Neuron (in vitro differentiated cells): Measurements from ENCODE around the gene VPS13A.
A peak's percentile ranks its signal among the peaks of the same experiment; 100 is the strongest.
"Not testable (repeated sequence)": the region's sequence is repeated elsewhere in the genome, so short reads cannot be mapped to it uniquely, and the experiment has no call there.

Source experiments
- H2AFZ ChIP-seq: one replicate; pipeline ENCODE4 v1.6.1; 2013; ENCODE audit warnings: low read depth, mild to moderate bottlenecking, inconsistent platforms, low read length, moderate library complexity
- H3K27me3 ChIP-seq: one replicate; pipeline ENCODE4 v1.6.1; 2013; ENCODE audit warnings: low read length; ENCODE audit not compliant: insufficient read depth
- H3K36me3 ChIP-seq: one replicate; pipeline ENCODE4 v1.6.1; 2013; ENCODE audit warnings: low read length; ENCODE audit not compliant: insufficient read depth
- H3K4me1 ChIP-seq: one replicate; pipeline ENCODE4 v1.6.1; 2013; ENCODE audit warnings: low read length; ENCODE audit not compliant: insufficient read depth
- H3K4me3 ChIP-seq: 2 replicates; pipeline ENCODE4 v1.5.1; 2013; ENCODE audit warnings: mild to moderate bottlenecking, low read length, moderate library complexity
- H3K9me3 ChIP-seq: one replicate; pipeline ENCODE4 v1.6.1; 2013; ENCODE audit warnings: low read length

The VPS13A gene

GRCh38 chr9:77423841-77424240 lies 246.5 kb downstream of the VPS13A start:
- Histone ChIP-seq H2AFZ (no peak overlapping the region), H3K4me1 (no peaks in the 10 kb centered on the region), H3K9me3 (no peaks in the 10 kb centered on the region)

DNA sequence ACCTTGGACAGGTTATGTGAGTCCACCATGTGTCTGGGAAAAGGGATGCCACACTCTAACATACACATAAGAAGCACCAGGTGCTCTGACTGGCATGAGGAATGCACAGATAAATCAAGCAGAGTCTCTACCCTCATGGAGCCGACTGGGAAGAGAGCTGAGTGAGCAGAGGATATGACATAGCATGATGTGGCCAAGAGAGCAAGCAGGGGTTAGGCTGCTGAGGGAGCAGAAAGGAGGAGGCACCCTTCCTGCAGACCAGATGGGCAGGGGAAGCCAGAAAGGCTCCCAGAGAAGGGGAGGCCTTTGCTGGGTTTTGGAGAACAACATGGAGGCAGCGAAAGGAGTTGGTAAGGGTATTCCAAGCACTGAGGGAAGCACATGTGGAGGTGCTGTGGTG lies 247.7 kb downstream of the VPS13A start:
- Histone ChIP-seq H2AFZ (no peak overlapping the region), H3K4me3 (no peak overlapping the region), H3K36me3 (no peaks in the 10 kb centered on the region), H3K9me3 (no peaks in the 10 kb centered on the region), H3K27me3 (no peaks in the 10 kb centered on the region), H3K4me1 (peaks cover 3% of the 10 kb centered on the region)

More at GRCh38 chr9:77423841-77424240, 246.5 kb downstream of the VPS13A start:
- no peaks in the 10 kb centered on the region for H3K36me3 ChIP-seq
- no peaks in the 10 kb centered on the region for H3K27me3 ChIP-seq
- no peak overlapping the region for H3K4me3 ChIP-seq

DNA sequence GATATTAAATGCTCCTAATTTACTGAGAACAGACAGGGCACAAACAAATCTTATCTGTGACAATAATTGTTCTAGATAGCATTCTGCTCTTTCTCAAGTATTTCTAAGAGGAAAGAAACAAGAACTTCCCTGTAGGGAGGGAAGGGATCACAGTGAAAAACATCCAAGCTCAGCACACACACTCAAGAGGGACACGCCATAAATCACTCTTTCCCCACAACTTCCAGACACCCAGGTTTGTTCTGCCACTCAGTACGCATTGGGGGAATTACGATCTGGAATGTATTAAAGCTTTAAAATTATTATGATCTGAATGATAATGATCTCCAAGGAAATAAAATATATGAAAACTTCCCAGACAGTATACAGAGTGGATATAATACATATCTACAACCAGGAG lies 249.4 kb downstream of the VPS13A start:
- H3K36me3 ChIP-seq = no peaks in the 10 kb centered on the region
- no peaks in the 10 kb centered on the region for H3K9me3 ChIP-seq
- H3K27me3 ChIP-seq = no peaks in the 10 kb centered on the region
- H2AFZ ChIP-seq = no peak overlapping the region
- H3K4me1 ChIP-seq = peaks cover 4% of the 10 kb centered on the region
- no peak overlapping the region for H3K4me3 ChIP-seq

- Histone ChIP-seq H3K27me3 (no peaks in the 10 kb centered on the region), H3K4me1 (peaks cover 4% of the 10 kb centered on the region), H3K4me3 (no peak overlapping the region), H3K36me3 (no peaks in the 10 kb centered on the region), H3K9me3 (no peaks in the 10 kb centered on the region), H2AFZ (no peak overlapping the region)
Measured at GRCh38 chr9:77427256-77427927, 250.1 kb downstream of the VPS13A start.

GRCh38 chr9:77429928-77430327 lies 252.6 kb downstream of the VPS13A start:
- Histone ChIP-seq H3K27me3 (no peaks in the 10 kb centered on the region), H3K4me3 (no peak overlapping the region), H3K36me3 (no peaks in the 10 kb centered on the region), H3K9me3 (no peaks in the 10 kb centered on the region), H2AFZ (no peak overlapping the region), H3K4me1 (peaks cover 4% of the 10 kb centered on the region)

DNA sequence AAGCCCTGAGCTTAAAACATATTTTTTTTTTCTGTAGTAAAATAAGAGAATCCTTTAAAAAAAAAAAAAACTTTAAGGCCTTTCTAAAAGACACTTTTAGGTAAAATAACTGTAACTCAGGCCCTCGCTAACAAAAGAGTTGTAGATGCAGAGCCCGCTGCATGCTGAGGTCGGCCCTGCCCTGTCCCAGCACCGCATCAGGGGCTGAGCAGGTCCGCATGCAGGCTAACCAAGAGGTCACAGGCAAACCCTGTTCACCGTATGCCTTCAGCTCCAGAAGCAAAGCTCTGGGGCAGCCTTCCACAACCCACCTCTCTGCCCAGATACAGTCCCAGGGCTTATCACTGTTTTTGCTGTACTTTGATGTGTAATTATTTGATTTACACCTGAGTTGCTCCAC lies 254.7 kb downstream of the VPS13A start:
- no peaks in the 10 kb centered on the region for H3K36me3 ChIP-seq
- no peak overlapping the region for H2AFZ ChIP-seq

GRCh38 chr9:77433675-77434445 lies 256.5 kb downstream of the VPS13A start:
- no peaks in the 10 kb centered on the region for H3K36me3 ChIP-seq
- H2AFZ ChIP-seq = peak overlapping the region; percentile 69
- no peaks in the 10 kb centered on the region for H3K27me3 ChIP-seq

More for the DNA sequence above, 254.7 kb downstream of the VPS13A start:
- Histone ChIP-seq H3K9me3 (no peaks in the 10 kb centered on the region), H3K27me3 (no peaks in the 10 kb centered on the region), H3K4me1 (peaks cover 4% of the 10 kb centered on the region), H3K4me3 (no peak overlapping the region)

DNA sequence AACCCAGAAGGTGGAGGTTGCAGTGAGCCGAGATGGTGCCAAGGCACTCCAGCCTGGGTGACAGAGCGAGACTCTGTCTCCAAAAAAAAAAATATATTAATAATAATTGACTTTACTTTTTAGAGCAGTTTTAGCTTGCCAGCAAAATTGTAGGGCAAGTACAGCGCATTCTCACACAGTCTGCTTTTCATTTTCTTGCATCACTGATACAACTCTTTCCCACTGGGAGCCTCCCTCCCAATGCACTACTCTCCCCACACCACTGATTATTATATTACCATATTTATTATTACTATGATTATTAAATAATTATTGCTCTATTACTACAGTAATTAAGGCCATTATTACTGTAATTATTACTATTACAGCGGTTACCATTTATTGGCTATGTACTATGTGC lies 257.9 kb downstream of the VPS13A start:
- no peaks in the 10 kb centered on the region for H3K9me3 ChIP-seq
- H3K27me3 ChIP-seq = peaks cover 3% of the 10 kb centered on the region
- no peaks in the 10 kb centered on the region for H3K36me3 ChIP-seq
- peaks cover 5% of the 10 kb centered on the region for H3K4me1 ChIP-seq
- no peak overlapping the region for H2AFZ ChIP-seq
- H3K4me3 ChIP-seq = no peak overlapping the region

More at GRCh38 chr9:77433675-77434445, 256.5 kb downstream of the VPS13A start:
- H3K4me1 ChIP-seq = peaks cover 4% of the 10 kb centered on the region
- no peak overlapping the region for H3K4me3 ChIP-seq
- H3K9me3 ChIP-seq = no peaks in the 10 kb centered on the region

DNA sequence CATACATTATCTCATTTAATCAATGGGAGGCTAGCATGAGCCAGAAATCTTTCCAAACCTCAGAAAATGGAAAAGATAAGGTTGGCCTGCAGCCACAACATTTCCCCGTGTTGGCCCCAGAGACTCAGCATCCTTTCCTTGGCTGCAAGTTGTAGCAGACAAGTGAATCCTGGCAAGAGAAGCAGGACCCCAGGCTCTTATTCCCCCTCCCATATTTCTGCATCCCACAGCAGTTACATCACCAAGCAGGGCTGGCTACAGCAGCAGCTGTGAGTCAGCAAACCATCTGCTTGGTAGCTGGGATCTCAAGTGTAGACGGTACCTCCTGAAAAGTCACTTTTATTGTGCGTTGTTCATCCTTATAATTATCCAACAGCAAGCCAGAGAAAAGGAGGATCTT lies 258.4 kb downstream of the VPS13A start:
- H3K9me3 ChIP-seq = no peaks in the 10 kb centered on the region
- no peak overlapping the region for H2AFZ ChIP-seq

DNA sequence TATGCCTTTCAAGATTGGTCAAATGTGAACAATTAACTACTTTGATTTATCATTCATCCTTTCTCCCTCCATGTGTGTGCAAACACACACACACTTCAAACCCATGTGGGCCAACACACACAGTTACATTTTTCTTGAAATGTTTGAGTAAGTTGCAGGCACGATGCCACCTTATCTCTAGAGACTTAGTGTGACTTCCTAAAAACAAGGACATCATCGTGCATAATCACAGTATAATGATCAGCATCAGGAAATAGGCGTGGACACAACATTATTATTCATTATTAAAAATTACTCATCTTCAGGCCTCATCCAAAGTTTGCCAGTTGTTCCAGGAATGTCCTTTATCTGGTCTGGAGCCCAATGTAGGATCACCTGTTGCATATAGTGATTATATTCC lies 261.3 kb downstream of the VPS13A start:
- Histone ChIP-seq H2AFZ (no peak overlapping the region), H3K27me3 (peaks cover 3% of the 10 kb centered on the region), H3K36me3 (no peaks in the 10 kb centered on the region), H3K9me3 (no peaks in the 10 kb centered on the region), H3K4me3 (no peak overlapping the region), H3K4me1 (peaks cover 5% of the 10 kb centered on the region)

More for the DNA sequence above, 258.4 kb downstream of the VPS13A start:
- H3K4me3 ChIP-seq = no peak overlapping the region
- peaks cover 3% of the 10 kb centered on the region for H3K27me3 ChIP-seq
- H3K4me1 ChIP-seq = peaks cover 5% of the 10 kb centered on the region
- no peaks in the 10 kb centered on the region for H3K36me3 ChIP-seq

- H2AFZ ChIP-seq = no peak overlapping the region
- H3K9me3 ChIP-seq = no peaks in the 10 kb centered on the region
- no peaks in the 10 kb centered on the region for H3K36me3 ChIP-seq
- H3K4me1 ChIP-seq = peaks cover 5% of the 10 kb centered on the region
- H3K4me3 ChIP-seq = no peak overlapping the region
- H3K27me3 ChIP-seq = peaks cover 3% of the 10 kb centered on the region
Measured at GRCh38 chr9:77440057-77440456, 262.7 kb downstream of the VPS13A start.

GRCh38 chr9:77441124-77441523 lies 263.8 kb downstream of the VPS13A start:
- H3K9me3 ChIP-seq, H3K36me3 ChIP-seq, H2AFZ ChIP-seq, H3K4me3 ChIP-seq, H3K27me3 ChIP-seq, H3K4me1 ChIP-seq: not testable (repeated sequence)

- Histone ChIP-seq H3K36me3 (no peaks in the 10 kb centered on the region), H3K4me3 (no peak overlapping the region), H3K4me1 (peaks cover 5% of the 10 kb centered on the region), H2AFZ (no peak overlapping the region), H3K9me3 (no peaks in the 10 kb centered on the region), H3K27me3 (peaks cover 3% of the 10 kb centered on the region)
Measured at GRCh38 chr9:77442436-77442835, 265.1 kb downstream of the VPS13A start.
